Measurements from ENCODE around the gene PLCB3.
A peak's percentile ranks its signal among the peaks of the same experiment; 100 is the strongest.

Gene PLCB3

GRCh38 chr11:64290352-64291261 is 39.3 kb downstream of the PLCB3 start:
- DNase-seq = no peak

DNA sequence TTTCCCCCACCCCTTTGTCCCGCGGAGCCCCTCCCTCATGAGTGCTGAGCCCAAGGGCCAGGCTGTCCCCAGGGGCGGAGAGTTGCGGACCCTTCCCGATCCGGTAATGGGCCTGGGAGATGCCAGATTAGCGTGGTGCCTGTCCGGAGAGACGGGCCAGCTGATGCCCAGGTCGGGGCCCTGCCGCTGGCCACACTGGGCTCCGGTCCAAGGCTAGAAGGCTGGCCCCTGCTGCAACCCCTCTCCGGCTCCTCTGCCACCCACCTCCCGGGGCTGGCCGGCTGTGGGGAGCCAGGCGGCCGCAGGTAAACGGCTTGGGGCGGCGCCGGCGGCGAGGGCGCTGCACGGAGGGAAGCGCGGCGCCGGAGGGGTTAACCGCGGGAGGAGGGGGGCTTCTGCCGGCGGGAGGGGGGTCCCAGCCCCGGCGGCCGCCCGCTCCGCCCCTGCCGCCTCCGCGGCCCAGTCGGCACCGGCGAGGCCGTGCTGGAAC is 40.0 kb downstream of the PLCB3 start, which contains the start of gene KCNK4:
TSS of gene KCNK4 (plus strand) at position 41 of the 490 bp plus-strand sequence. CDS start 1,717 bp downstream, outside the sequence.
- DNase-seq = no peak

DNA sequence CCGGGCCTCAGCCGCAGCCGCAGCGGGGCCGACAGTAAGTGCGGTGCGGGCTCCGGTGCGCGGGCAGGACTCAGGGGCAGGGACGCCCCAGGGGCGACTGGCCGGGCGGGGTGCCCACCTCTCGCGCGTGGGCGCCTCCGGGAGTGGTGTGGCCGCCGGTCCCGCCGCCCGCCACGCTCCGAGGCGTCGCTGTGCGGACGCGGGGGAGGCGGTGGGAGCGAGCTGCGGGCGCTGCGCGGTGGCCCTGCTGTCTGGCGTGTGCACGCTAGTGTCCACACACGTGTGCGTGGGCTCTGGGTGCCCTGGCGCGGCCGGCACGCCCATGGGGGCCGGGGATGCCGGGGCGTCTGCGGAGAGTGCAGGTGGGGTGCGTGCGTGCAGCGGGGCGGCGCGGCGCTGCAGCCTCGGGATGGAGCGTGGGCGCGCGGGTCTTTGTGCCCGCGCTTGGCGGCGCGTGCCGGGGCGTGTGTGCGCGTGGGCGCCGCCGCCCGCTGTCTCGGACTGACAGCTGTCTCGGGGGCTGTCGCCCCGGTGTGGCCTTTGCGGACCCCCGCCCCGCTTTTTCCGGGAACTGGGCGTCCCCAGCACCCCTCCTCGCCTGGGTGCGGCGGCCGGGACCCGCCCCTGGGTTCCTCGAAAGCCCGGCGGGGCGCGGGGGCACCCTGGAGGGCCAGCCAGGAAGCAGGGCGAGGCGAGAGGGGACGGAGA is 40.6 kb downstream of the PLCB3 start:
- DNase-seq = no peak

DNA sequence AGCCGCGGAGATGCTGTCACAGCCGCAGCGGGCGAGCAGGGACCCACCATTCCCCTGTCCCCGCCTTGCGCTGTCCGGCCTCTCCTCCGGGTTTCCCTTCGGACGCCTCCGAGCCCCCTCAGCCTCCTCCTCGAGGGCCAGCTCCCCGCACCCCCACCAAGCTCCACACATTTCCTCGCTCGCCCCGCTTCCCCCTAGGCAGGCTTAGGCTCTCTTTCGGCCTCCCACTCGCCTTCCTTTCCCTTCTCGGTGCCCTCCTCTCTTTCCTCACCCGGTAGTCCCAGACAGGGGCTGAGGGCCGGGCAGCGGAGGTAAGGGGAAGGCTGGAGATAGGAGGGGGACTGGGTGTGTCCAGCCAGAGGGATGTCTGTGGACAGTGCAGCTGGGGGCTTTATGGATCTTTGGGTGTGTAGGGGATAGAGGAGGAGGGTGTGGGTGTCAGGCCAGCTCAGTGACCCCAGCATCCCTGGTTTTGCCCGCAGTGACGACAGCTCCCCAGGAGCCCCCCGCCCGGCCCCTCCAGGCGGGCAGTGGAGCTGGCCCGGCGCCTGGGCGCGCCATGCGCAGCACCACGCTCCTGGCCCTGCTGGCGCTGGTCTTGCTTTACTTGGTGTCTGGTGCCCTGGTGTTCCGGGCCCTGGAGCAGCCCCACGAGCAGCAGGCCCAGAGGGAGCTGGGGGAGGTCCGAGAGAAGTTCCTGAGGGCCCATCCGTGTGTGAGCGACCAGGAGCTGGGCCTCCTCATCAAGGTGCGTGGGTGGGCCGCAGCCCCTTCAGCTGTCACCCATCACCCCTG is 41.3 kb downstream of the PLCB3 start:
- no peak for DNase-seq

DNA sequence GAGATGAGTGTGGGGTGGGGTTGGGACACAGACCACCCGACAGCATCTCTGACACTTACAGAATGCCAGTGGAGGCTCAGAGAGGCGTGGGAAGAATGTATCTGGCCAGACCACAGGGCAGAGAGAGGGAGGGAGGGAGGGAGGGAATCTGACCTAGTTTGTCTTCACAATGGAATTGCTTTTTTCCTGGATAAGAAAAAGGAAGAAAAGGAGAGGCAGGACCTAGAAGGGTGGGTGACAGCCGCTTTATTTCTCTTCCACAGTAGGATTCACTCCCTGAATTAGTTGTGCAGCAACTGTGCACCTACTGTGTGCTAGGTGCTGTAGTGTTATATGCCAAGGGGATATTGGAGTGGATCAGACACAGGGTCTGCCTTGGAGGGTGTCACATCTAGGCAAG is 43.4 kb downstream of the PLCB3 start:
- DNase-seq = no peak

DNA sequence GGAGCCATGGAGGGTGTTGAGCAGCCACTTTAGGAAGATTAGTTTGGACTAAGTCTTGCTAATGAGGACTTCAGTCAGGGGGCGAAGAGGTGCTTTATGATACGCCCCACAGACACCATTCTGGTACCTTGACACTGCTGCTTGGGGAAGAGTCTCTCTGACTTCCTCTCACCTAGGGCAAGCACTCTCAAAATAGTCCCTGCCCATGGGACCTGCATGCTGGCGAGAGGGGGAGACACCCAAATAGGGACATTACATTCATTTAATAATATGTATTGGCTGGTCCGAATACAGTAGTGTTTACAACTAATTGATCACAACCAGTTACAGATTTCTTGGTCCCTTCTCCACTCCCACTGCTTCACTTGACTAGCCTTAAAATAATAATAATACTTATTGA is 44.4 kb downstream of the PLCB3 start:
- no peak for DNase-seq

DNA sequence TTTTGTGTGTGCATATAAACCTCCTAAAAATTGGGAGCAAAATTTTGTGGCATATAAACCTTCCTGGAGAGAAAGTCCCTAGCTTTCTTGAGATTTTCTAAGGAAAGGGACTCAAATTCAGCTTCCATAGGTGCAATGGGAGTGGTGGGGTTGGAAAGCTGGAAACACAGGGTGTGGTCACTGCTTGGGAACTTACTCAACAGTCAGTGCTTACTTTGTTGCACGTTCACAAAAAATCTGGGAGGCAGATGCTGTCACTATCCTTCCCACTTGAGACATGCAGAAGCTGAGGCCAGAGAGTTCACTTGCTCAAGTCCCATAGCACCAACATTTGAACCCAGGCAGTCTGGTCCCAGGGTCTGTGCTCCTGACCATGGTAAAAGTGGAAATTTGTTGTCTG is 44.9 kb downstream of the PLCB3 start:
- DNase-seq = no peak

DNA sequence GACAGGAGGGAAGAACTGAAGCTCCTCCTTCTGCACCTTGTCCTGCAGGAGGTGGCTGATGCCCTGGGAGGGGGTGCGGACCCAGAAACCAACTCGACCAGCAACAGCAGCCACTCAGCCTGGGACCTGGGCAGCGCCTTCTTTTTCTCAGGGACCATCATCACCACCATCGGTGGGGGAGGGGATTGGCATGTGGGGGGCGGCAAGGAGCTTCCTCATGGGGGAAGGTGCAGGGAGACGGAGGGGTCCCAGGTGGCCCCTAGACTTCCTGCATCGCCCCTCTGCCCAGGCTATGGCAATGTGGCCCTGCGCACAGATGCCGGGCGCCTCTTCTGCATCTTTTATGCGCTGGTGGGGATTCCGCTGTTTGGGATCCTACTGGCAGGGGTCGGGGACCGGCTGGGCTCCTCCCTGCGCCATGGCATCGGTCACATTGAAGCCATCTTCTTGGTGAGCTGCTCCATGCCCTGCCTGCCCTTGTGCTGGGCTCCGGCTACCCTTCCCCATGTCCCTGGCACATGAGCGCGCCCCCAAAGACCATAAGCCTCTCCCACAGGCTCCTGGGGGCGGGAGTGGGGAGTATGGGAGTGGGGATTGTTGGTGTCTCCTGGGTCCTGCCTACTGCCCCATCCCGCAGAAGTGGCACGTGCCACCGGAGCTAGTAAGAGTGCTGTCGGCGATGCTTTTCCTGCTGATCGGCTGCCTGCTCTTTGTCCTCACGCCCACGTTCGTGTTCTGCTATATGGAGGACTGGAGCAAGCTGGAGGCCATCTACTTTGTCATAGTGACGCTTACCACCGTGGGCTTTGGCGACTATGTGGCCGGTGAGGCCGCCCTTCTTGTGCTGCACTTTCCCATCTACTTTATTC is 45.7 kb downstream of the PLCB3 start:
- DNase-seq = no peak

GRCh38 chr11:64297699-64298358 is 46.5 kb downstream of the PLCB3 start:
- no peak for DNase-seq

GRCh38 chr11:64298966-64299846 is 47.9 kb downstream of the PLCB3 start:
- DNase-seq = no peak

DNA sequence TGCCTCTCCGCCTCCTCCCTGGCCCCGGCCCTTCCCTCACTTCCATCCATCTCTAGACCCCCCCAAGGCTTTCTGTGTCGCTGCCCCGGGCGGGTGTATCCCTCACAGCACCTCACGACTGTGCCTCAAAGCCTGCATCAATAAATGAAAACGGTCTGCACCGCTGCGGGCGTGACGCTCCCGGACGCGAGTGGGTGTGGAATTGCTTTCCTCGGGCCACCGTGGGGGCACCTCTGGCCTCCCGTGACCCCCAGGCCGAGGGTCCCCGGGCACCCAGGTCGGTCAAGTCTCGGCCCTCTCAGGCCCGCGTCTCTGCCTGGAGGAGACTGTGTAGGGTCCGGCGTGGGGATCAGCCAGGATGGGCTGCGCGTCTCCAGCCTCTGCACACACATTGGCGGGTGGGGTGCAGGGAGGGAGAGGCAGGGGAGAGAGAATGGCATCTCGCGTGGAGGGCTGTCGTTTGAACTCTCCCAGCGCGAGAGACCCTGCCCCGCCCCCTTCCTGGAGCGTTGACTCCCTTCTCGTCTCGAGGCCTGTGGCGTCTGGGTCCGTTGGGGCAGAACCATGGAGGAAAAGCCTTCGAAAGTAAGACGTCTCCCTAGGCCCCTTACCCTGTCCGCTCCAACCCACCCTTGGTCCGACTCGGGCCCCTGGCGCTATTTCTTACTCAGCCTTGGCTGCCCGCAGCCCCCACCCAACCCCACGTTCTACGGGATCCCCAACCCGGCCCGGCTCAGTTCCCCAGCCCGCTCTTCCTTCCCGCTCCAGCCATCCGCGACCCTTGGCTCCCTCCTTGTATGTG is 48.7 kb downstream of the PLCB3 start, which contains the start of gene CATSPERZ:
TSS of gene CATSPERZ (plus strand) at position 512 of the 802 bp plus-strand sequence. CDS start at position 565, 53 bp downstream.
- DNase-seq = no peak

DNA sequence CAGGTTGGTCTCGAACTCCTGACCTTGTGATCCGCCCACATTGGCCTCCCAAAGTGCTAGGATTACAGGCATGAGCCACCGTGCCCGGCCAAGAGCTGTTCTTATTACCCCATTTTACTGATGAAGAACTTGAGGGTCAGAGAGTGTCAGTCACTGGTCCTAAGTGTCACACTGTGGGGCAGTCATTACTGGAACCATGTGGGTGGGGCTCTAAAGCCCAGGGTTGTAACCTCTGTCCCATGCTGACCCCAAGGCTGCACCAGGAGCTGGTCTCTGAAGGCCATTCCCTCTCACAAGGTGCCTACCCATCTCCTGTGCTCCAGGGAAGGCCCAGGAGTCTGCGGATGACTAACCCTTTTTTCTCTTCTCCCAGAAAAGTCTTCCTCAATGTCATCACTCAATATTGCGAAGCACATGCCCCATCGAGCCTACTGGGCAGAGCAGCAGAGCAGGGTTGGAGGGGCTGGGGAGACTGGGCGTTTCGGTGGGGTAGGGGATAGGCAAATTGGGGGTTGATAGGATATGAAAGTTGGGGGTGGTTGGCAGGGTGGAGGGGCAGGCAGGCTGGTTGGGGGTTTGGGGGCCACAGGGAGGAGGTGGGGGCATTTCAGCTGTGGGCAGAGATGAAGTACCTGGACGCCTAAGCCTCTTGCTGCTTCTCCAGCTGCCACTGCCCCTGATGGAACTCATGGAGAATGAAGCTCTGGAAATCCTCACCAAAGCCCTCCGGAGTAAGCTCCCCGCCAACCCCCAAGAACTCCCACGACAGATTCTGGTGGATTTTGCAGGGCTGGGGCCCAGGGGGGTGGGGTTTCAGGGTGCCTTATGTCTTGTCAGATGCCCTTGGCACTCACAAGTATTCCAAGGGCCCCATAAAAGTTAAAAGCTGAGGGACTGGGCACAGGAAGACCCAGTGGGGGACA is 52.0 kb downstream of the PLCB3 start:
- no peak for DNase-seq

GRCh38 chr11:64304032-64304315 is 52.6 kb downstream of the PLCB3 start:
- no peak for DNase-seq

GRCh38 chr11:64304316-64305072 is 53.2 kb downstream of the PLCB3 start:
- peak; percentile 91 for DNase-seq

GRCh38 chr11:64305075-64305690 is 53.9 kb downstream of the PLCB3 start, which contains the start of gene ESRRA:
TSS of gene ESRRA (plus strand) at chr11:64305524. CDS start at chr11:64307180, 1,656 bp downstream.
- peak; percentile 100 for DNase-seq

GRCh38 chr11:64305691-64306562 is 54.6 kb downstream of the PLCB3 start:
- peak; percentile 78 for DNase-seq
